H1 (cell line): Measurements from ENCODE around the gene UGT1A3. TPM values are rescaled to one million over a fixed set of nuclear protein-coding genes. Genes with fewer than 3 reads are reported as not detected.

Experiments used
- RFX5 ChIP-seq: IDR thresholded peaks from 2 replicates; pipeline ENCODE4 v1.6.1; 2011; ENCODE audit warnings: low read depth, low read length, improper control_type of control experiment, borderline replicate concordance
- polyA plus RNA-seq, 7 experiments: library from polyadenylated mRNA; depleted of rRNA in 3 of 7; stranded (reverse) in 5 of 7; unstranded in 2 of 7; fragments of >200 nt in 5 of 7; fragments of 200-250 nt in 2 of 7; gene quantifications; 1 replicate in 5 of 7; 2 replicates in 1 of 7; 4 replicates in 1 of 7; pipeline versions ENCODE4 v1.2.1 to v1.2.3, GENCODE V29; 2011 to 2013; ENCODE audit warnings: missing spikeins in 2 of 7, mixed read lengths in 2 of 7
- total RNA-seq: library from RNA; stranded (reverse); fragmentation: NEBNext Ultra II Directional; extraction: Animal tissue kit (Norgen Biotek cat#: 25700); gene quantifications from 2 replicates; pipeline ENCODE4 v1.2.1, GENCODE V29; 2021

The UGT1A3 gene
- total and polyA plus RNA-seq, 2 of the 8 experiments (the other 6 are each of a cell fraction or from before 2014, with no cell fraction given) = not detected

DNA sequence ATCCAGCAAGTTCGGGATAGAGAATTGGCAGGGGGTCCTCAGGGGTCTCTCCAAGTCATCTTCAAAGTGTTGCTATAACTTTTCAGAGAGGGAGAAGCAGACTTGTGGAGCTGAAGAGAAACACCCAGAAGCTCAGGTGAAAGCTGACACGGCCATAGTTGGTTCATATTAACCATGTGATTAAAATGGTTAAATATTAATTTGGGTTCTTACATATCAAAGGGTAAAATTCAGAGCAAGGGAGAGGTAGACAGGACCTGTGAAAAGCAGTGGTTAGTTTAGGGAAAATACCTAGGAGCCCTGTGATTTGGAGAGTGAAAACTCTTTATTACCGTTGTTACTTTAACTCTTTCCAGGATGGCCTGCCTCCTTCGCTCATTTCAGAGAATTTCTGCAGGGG lies 36.2 kb upstream of the UGT1A3 start, which contains the start of gene UGT1A6 (continued):
- TF ChIP-seq RFX5 = no peak
